Fibroblast of lung (primary cell): ENCODE results near the gene ZXDC.

Source experiments
- CTCF ChIP-seq, 2 donors: IDR thresholded peaks in 1 of 2; conservative IDR thresholded peaks in 1 of 2; 1 replicate in 1 of 2; 2 replicates in 1 of 2; pipeline ENCODE4 v1.5.1; 2011 to 2012; ENCODE audit warnings: low read length in 2 of 2, control low read depth in 1 of 2, inconsistent platforms in 1 of 2, low read depth in 1 of 2, mild to moderate bottlenecking in 1 of 2
- EZH2 ChIP-seq: IDR thresholded peaks from 2 replicates; pipeline ENCODE4 v1.5.1; 2012; ENCODE audit warnings: low read length, control low read depth, mild to moderate bottlenecking; ENCODE audit errors: missing control alignments

- TF ChIP-seq CTCF (conservative IDR thresholded peaks at IDR 0.05 in 1 of 2, IDR thresholded peaks at IDR 0.05 in 1 of 2; ENCODE audit: low read depth in 1 of 2, low read length in 2 of 2) (no peak), EZH2 (no peak)
Measured at GRCh38 chr3:126510308-126510910, 34.7 kb upstream of the ZXDC start.
